ENCODE measurements around the gene SFSWAP.

The SFSWAP gene

GRCh38 chr12:131832321-131833231 is 121.7 kb downstream of the SFSWAP start:
- DNase-seq = peak in 32 of 51 donors; percentile 7 to 74 (median 44)

GRCh38 chr12:131833288-131833895 is 122.5 kb downstream of the SFSWAP start:
- DNase-seq = no peak

- DNase-seq = peak in 20 of 51 donors; percentile 26 to 75 (median 46)
Observed at GRCh38 chr12:131833896-131834641, 123.2 kb downstream of the SFSWAP start.

GRCh38 chr12:131834798-131835615 is 124.1 kb downstream of the SFSWAP start:
- peak in 2 of 51 donors; percentile 15 to 26 for DNase-seq

- DNase-seq = no peak
Observed at GRCh38 chr12:131835616-131836171, 124.8 kb downstream of the SFSWAP start.

- DNase-seq = no peak
Observed at GRCh38 chr12:131836193-131836592, 125.3 kb downstream of the SFSWAP start.

GRCh38 chr12:131836714-131837397 is 126.0 kb downstream of the SFSWAP start:
- DNase-seq = no peak

- DNase-seq = no peak
Observed at GRCh38 chr12:131840643-131841416, 129.9 kb downstream of the SFSWAP start.

- no peak for DNase-seq
Observed at GRCh38 chr12:131841547-131841946, 130.7 kb downstream of the SFSWAP start.

GRCh38 chr12:131842169-131842568 is 131.3 kb downstream of the SFSWAP start:
- no peak for DNase-seq

GRCh38 chr12:131843527-131843926 is 132.6 kb downstream of the SFSWAP start:
- DNase-seq = no peak

GRCh38 chr12:131844140-131844539 is 133.2 kb downstream of the SFSWAP start:
- DNase-seq = no peak

- DNase-seq = no peak
Observed at GRCh38 chr12:131844656-131845055, 133.8 kb downstream of the SFSWAP start.

GRCh38 chr12:131845121-131845520 is 134.2 kb downstream of the SFSWAP start:
- no peak for DNase-seq

GRCh38 chr12:131847456-131847855 is 136.6 kb downstream of the SFSWAP start:
- DNase-seq = no peak

GRCh38 chr12:131848753-131849152 is 137.9 kb downstream of the SFSWAP start:
- DNase-seq = no peak

All from hypothalamus (tissue), 51 donors.